SK-N-SH treated with all-trans-retinoic acid at 6 μM for 48 hours (cell line): ENCODE results near the gene CDCA4.

Experiments
- CREB5 ChIP-seq: fragments of 250-450 bp; sonication (Bioruptor Pico); IDR thresholded peaks from 2 replicates; pipeline ENCODE4 v1.5.1; 2020; ENCODE audit warnings: low read depth, mild to moderate bottlenecking, moderate library complexity
- CSDC2 ChIP-seq: fragments of 250-450 bp; sonication (Bioruptor Pico); IDR thresholded peaks from 2 replicates; pipeline ENCODE4 v1.5.0; 2020; ENCODE audit warnings: mild to moderate bottlenecking, moderate library complexity
- ESRRG ChIP-seq: fragments of 250-450 bp; sonication (Bioruptor Pico); IDR thresholded peaks from 2 replicates; pipeline ENCODE4 v1.6.1; 2021; ENCODE audit warnings: mild to moderate bottlenecking
- POU6F1 ChIP-seq: fragments of 250-450 bp; sonication (Bioruptor Pico); IDR thresholded peaks from 2 replicates; pipeline ENCODE4 v1.8.0; 2021; ENCODE audit warnings: low read depth, mild to moderate bottlenecking, moderate library complexity, borderline replicate concordance
- PPARA ChIP-seq: fragments of 250-450 bp; sonication (Bioruptor Pico); IDR thresholded peaks from 2 replicates; pipeline ENCODE4 v1.5.0; 2020; ENCODE audit warnings: mild to moderate bottlenecking, borderline replicate concordance
- RARB ChIP-seq: fragments of 250-450 bp; sonication (Bioruptor Pico); IDR thresholded peaks from 2 replicates; pipeline ENCODE4 v1.8.0; 2021; ENCODE audit warnings: mild to moderate bottlenecking, moderate library complexity
- TOX ChIP-seq: fragments of 250-450 bp; sonication (Bioruptor Pico); IDR thresholded peaks from 2 replicates; pipeline ENCODE4 v1.8.0; 2021; ENCODE audit warnings: mild to moderate bottlenecking, moderate library complexity, borderline replicate concordance
- ZC3H10 ChIP-seq: fragments of 250-450 bp; sonication (Bioruptor Pico); IDR thresholded peaks from 2 replicates; pipeline ENCODE4 v1.5.1; 2021; ENCODE audit warnings: mild to moderate bottlenecking, moderate library complexity
- ZFP30 ChIP-seq: fragments of 450-650 bp; formaldehyde crosslinking; IDR thresholded peaks from 2 replicates; pipeline ENCODE4 v1.5.0; 2022; ENCODE audit warnings: mild to moderate bottlenecking, moderate library complexity
- ZNF565 ChIP-seq: fragments of 450-650 bp; formaldehyde crosslinking; conservative IDR thresholded peaks from 2 replicates; pipeline ENCODE4 v1.5.0; 2020; ENCODE audit warnings: low read depth, mild to moderate bottlenecking, moderate library complexity
- ZNF70 ChIP-seq: fragments of 450-650 bp; formaldehyde crosslinking; IDR thresholded peaks from 2 replicates; pipeline ENCODE4 v1.5.0; 2020; ENCODE audit warnings: mild to moderate bottlenecking, moderate library complexity

- no peak for TF ChIP-seq PPARA (CRISPR knock-in tag)
- TF ChIP-seq POU6F1: no peak
- no peak for TF ChIP-seq CREB5 (CRISPR knock-in tag)
- no peak for TF ChIP-seq ESRRG
- TF ChIP-seq RARB (CRISPR knock-in tag): no peak
- no peak for TF ChIP-seq ZFP30 (CRISPR knock-in tag)
- no peak for TF ChIP-seq ZC3H10 (CRISPR knock-in tag)
- no peak for TF ChIP-seq ZNF565 (CRISPR knock-in tag)
- no peak for TF ChIP-seq TOX (CRISPR knock-in tag)
- TF ChIP-seq ZNF70: no peak
- TF ChIP-seq CSDC2 (CRISPR knock-in tag): no peak
These were observed 47.1 kb upstream of the CDCA4 start for GRCh38 chr14:105067969-105068301.
